SK-N-MC (cell line): ENCODE measurements around the gene PCDH10.

Experiments
- EZH2 ChIP-seq: fragments of 200-600 bp; sonication (generic); IDR thresholded peaks from one replicate; pipeline ENCODE4 v1.6.1; 2017; ENCODE audit warnings: antibody characterized with exemption
- POLR2AphosphoS5 ChIP-seq: IDR thresholded peaks from 2 replicates; pipeline ENCODE4 v1.6.1; 2012; ENCODE audit warnings: mild to moderate bottlenecking, low read depth, low read length, borderline replicate concordance

DNA sequence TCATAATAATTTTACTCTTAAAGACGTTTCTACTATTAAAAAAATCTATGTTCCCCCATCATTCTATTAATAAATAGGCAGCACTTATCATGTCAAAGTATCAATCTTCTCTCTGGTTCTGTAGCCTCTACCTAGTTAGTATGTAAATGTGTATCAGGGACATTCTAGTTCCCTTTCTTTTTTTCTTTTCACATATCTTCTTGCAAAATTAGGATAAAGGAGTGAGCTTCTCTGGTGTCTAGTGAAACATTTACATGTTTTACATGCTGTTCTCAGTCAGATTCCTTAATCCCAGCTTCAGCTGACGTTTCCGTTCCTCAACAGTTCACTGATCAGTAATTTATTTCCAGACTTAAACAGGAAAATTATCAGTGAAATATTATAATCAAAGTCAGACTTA, 11.8 kb downstream of the PCDH10 start:
- TF ChIP-seq EZH2: no peak
- TF ChIP-seq POLR2AphosphoS5: no peak
